ENCODE measurements around the gene PDE2A.

Gene PDE2A

GRCh38 chr11:72704028-72704782 is 30.0 kb upstream of the PDE2A start:
- no peak for DNase-seq

- DNase-seq = no peak
These were observed 29.2 kb upstream of the PDE2A start for GRCh38 chr11:72703267-72704008.

- DNase-seq = no peak
These were observed 28.5 kb upstream of the PDE2A start for GRCh38 chr11:72702577-72703241.

GRCh38 chr11:72702096-72702495 is 27.9 kb upstream of the PDE2A start:
- DNase-seq = no peak

GRCh38 chr11:72701466-72701865 is 27.2 kb upstream of the PDE2A start:
- no peak for DNase-seq

GRCh38 chr11:72700146-72700545 is 25.9 kb upstream of the PDE2A start:
- no peak for DNase-seq

GRCh38 chr11:72697814-72698213 is 23.6 kb upstream of the PDE2A start:
- DNase-seq = no peak

GRCh38 chr11:72696866-72697700 is 22.9 kb upstream of the PDE2A start:
- no peak for DNase-seq

GRCh38 chr11:72695354-72695753 is 21.1 kb upstream of the PDE2A start:
- no peak for DNase-seq

- no peak for DNase-seq
These were observed 19.2 kb upstream of the PDE2A start for GRCh38 chr11:72693271-72693968.

GRCh38 chr11:72692498-72693237 is 18.4 kb upstream of the PDE2A start:
- no peak for DNase-seq

- no peak for DNase-seq
These were observed 15.9 kb upstream of the PDE2A start for GRCh38 chr11:72690166-72690565.

GRCh38 chr11:72688929-72689328 is 14.7 kb upstream of the PDE2A start:
- no peak for DNase-seq

- DNase-seq = no peak
These were observed 14.3 kb upstream of the PDE2A start for GRCh38 chr11:72688486-72688885.

GRCh38 chr11:72687326-72687725 is 13.1 kb upstream of the PDE2A start:
- no peak for DNase-seq

- no peak for DNase-seq
These were observed 12.5 kb upstream of the PDE2A start for GRCh38 chr11:72686639-72687220.

- DNase-seq = no peak
These were observed 11.6 kb upstream of the PDE2A start for GRCh38 chr11:72685560-72686480.

GRCh38 chr11:72684236-72684912 is 10.2 kb upstream of the PDE2A start:
- peak in 1 of 2 experiments; percentile 21 for DNase-seq

GRCh38 chr11:72683782-72684200 is 9.6 kb upstream of the PDE2A start:
- DNase-seq = peak; percentile 40 to 72
